ENCODE results near the gene NOD2.

Gene NOD2

DNA sequence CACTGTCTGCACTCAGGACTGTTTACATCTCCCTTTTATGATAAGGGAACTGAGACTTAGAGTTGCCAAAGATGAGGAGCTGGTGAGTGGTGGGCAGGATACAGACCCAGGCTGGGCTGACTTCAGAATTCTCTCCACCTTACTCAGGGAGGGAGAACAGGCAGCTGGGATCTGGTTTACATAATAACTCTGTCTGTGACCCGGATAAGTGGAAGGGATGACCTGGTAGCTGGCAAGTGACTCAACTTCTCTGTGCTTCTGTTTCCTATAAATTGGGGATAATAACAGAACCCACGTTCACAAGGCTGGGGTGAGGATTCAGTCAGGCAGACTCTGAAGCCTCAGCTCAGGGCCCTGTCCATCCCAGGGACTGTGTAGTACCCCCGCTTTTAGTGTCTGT lies 14.9 kb upstream of the NOD2 start:
- Histone ChIP-seq H3K4me1 (no peaks in the 10 kb centered on the region), H3K4me2 (ENCODE audit: low read length) (no peak overlapping the region), H3K36me3 (ENCODE audit: control insufficient read depth, insufficient read depth, low read length) (no peaks in the 10 kb centered on the region), H3K27me3 (ENCODE audit: control insufficient read depth, insufficient read depth, low read length) (no peaks in the 10 kb centered on the region), H3K79me2 (no peaks in the 10 kb centered on the region), H2AFZ (no peak overlapping the region), H3K27ac (no peak overlapping the region), H3K9me3 (ENCODE audit: control insufficient read depth, low read length) (no peaks in the 10 kb centered on the region), H3K4me3 (ENCODE audit: low read depth, low read length) (no peak overlapping the region), H3K9ac (no peak overlapping the region)
- TF ChIP-seq, protein P1, sequence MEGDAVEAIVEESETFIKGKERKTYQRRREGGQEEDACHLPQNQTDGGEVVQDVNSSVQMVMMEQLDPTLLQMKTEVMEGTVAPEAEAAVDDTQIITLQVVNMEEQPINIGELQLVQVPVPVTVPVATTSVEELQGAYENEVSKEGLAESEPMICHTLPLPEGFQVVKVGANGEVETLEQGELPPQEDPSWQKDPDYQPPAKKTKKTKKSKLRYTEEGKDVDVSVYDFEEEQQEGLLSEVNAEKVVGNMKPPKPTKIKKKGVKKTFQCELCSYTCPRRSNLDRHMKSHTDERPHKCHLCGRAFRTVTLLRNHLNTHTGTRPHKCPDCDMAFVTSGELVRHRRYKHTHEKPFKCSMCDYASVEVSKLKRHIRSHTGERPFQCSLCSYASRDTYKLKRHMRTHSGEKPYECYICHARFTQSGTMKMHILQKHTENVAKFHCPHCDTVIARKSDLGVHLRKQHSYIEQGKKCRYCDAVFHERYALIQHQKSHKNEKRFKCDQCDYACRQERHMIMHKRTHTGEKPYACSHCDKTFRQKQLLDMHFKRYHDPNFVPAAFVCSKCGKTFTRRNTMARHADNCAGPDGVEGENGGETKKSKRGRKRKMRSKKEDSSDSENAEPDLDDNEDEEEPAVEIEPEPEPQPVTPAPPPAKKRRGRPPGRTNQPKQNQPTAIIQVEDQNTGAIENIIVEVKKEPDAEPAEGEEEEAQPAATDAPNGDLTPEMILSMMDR (IDR thresholded peaks at IDR 0.05) = no peak

DNA sequence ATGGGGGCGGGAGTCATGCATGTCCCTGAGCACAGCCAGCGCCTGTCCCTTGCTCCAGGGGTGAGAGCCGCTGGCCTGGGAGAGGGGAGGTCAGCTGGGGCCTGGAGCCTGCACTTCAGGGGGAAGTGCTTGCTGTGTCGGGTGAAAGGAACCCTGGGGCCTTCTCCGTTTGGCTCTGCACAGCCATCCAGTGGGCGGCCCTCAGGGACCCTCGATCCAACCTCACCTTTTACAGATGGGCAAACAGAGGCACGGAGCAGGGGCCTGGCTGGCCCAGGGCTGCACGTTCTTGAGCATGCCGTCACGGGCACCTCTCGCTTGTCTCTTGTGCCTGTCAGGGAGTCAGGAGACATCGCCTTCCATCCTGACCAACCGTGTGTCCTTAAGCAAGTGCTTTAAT lies 14.1 kb upstream of the NOD2 start:
- TF ChIP-seq, protein P1 (IDR thresholded peaks at IDR 0.05) = no peak
- Histone ChIP-seq H3K27me3 (ENCODE audit: control insufficient read depth, insufficient read depth, low read length) (no peaks in the 10 kb centered on the region), H3K4me3 (ENCODE audit: low read depth, low read length) (no peak overlapping the region), H2AFZ (no peak overlapping the region), H3K9ac (no peak overlapping the region), H3K79me2 (no peaks in the 10 kb centered on the region), H3K4me2 (ENCODE audit: low read length) (no peak overlapping the region), H3K27ac (no peak overlapping the region), H3K9me3 (ENCODE audit: control insufficient read depth, low read length) (no peaks in the 10 kb centered on the region), H3K36me3 (ENCODE audit: control insufficient read depth, insufficient read depth, low read length) (no peaks in the 10 kb centered on the region), H3K4me1 (no peaks in the 10 kb centered on the region)

DNA sequence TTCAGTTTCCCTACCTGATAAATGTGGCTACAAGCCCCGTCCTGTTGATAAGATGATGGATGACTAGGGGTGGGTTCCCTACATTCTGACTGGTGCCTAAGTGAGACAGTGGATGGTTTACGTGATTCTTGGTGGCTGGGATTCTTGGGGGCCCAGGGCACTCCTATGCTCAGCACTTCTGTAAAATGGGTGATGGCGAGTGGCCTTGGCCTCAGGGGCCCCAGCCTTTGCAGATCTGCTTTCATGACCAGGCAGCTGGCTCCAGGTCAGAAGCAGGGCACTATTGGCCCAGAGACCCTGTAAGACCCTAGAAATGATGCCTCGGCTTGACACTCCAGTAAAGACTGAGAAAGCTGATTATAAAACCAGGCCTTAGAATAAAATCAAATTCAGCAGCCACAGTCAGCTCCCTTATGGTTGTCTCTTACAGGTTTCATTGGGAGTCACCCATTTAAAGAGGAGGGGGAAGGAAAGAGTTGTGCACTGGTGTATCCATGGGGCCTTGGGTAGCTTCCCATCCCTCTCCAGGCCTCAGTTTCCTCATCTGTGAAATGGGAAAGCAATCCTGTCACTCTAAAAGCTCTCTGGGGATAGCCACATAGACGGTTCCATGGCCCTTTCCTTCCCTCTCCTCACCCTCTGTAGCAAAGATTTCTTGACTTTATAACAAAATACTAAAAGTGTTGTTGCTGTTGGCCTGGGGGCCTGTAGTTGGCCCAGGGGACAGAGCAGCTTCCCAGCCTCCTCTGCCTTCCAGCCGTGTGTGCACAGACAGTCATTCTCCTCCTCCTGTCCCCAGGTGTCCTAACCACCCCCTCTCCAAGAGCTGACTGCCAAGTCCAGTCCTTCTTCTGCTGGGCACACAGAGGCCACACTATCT lies 13.5 kb upstream of the NOD2 start:
- TF ChIP-seq, protein P1 (IDR thresholded peaks at IDR 0.05) = no peak
- Histone ChIP-seq H3K9me3 (ENCODE audit: control insufficient read depth, low read length) (no peaks in the 10 kb centered on the region), H3K4me1 (no peaks in the 10 kb centered on the region), H3K36me3 (ENCODE audit: control insufficient read depth, insufficient read depth, low read length) (no peaks in the 10 kb centered on the region), H3K27ac (no peak overlapping the region), H3K4me3 (ENCODE audit: low read depth, low read length) (no peak overlapping the region), H3K9ac (no peak overlapping the region), H2AFZ (no peak overlapping the region), H3K4me2 (ENCODE audit: low read length) (no peak overlapping the region), H3K79me2 (no peaks in the 10 kb centered on the region), H3K27me3 (ENCODE audit: control insufficient read depth, insufficient read depth, low read length) (no peaks in the 10 kb centered on the region)

DNA sequence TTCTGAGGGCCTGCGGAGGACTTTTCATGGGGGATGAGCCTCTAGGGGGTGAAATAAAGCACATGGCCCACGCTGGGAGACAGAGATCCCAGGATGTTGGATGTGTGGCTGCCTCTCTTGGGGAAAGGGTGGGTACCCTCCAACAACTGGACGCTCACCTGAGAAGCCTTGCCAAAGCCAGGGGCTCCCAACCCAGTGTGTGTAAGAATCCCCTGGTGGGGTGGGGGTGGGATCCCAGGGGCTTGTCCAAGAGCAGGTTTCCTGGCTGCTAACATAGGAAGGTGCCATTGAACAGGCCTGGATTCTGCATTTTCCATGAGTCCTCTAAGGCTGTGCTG lies 12.9 kb upstream of the NOD2 start:
- Histone ChIP-seq H3K4me3 (ENCODE audit: low read depth, low read length) (no peak overlapping the region), H3K27me3 (ENCODE audit: control insufficient read depth, insufficient read depth, low read length) (no peaks in the 10 kb centered on the region), H3K36me3 (ENCODE audit: control insufficient read depth, insufficient read depth, low read length) (no peaks in the 10 kb centered on the region), H3K4me2 (ENCODE audit: low read length) (no peak overlapping the region), H3K9me3 (ENCODE audit: control insufficient read depth, low read length) (no peaks in the 10 kb centered on the region), H3K79me2 (no peaks in the 10 kb centered on the region), H3K27ac (no peak overlapping the region), H3K4me1 (no peaks in the 10 kb centered on the region), H3K9ac (no peak overlapping the region), H2AFZ (no peak overlapping the region)
- TF ChIP-seq, protein P1 (IDR thresholded peaks at IDR 0.05) = no peak
